ENCODE data around the gene ADGRG7. TPM values are rescaled to one million over a fixed set of nuclear protein-coding genes. Genes with fewer than 3 reads are reported as not detected.
"Not testable (repeated sequence)": the region's sequence is repeated elsewhere in the genome, so short reads cannot be mapped to it uniquely, and the experiment has no call there.

ADGRG7 gene
- total and polyA plus RNA-seq, 2 donors (not counting 1 experiment from before 2014, with no cell fraction given): not detected

DNA sequence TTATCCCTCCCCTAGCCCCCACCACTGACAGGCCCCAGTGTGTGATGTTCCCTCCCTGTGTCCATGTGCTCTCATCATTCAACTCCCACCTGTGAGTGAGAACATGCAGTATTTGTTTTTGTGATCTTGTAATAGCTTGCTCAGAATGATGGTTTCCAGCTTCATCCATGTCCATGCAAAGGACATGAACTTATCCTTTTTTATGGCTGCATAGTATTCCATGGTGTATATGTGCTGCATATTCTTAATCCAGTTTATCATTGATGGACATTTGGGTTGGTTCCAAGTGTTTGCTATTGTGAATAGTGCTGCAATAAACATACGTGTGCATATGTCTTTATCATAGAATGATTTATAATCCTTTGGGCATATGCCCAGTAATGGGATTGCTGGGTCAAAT lies 57.9 kb downstream of the ADGRG7 start:
- H3K36me3 ChIP-seq (replicated peaks in 1 of 2; ENCODE audit: control extremely low read depth in 1 of 2, control insufficient read depth in 1 of 2, extremely low read depth in 1 of 2, insufficient read depth in 2 of 2, low read length in 1 of 2); H3K27ac Mint-ChIP-seq; H3K4me3 ChIP-seq (ENCODE audit: control extremely low read depth in 1 of 5, extremely low read depth in 1 of 5, insufficient read depth in 1 of 5, low read depth in 2 of 5, low read length in 4 of 5); H3K27me3 ChIP-seq (replicated peaks in 1 of 4; ENCODE audit: control extremely low read depth in 1 of 4, control insufficient read depth in 3 of 4, insufficient read depth in 4 of 4, low read length in 3 of 4); H3K4me2 ChIP-seq (replicated peaks; ENCODE audit: low read depth, low read length, poor library complexity, severe bottlenecking); H3K79me2 ChIP-seq (ENCODE audit: control insufficient read depth, insufficient read depth, low read length); H3K9me3 ChIP-seq (ENCODE audit: control extremely low read depth in 1 of 3, control insufficient read depth in 2 of 3, insufficient read depth in 1 of 3, low read length in 2 of 3); intact Hi-C loops (cut with micrococcal nuclease); H3K27me3 Mint-ChIP-seq; H3K27ac ChIP-seq (ENCODE audit: low read length in 2 of 2); H3K4me1 ChIP-seq (ENCODE audit: control insufficient read depth in 2 of 2, insufficient read depth in 2 of 2, low read length in 2 of 2); H4K20me1 ChIP-seq (ENCODE audit: control insufficient read depth, insufficient read depth, low read length, poor library complexity, severe bottlenecking); POLR2A ChIA-PET; CTCF ChIA-PET; H3K4me3 Mint-ChIP-seq; H3K4me1 Mint-ChIP-seq; H3K9ac ChIP-seq (ENCODE audit: low read length); DNase-seq; H2AFZ ChIP-seq (ENCODE audit: insufficient read depth, low read depth, low read length, poor library complexity, severe bottlenecking); ATAC-seq (ENCODE audit: low read depth): not testable (repeated sequence)
- no CpG with 5 or more reads among the region's 1 CpG for WGBS (ENCODE audit: insufficient coverage)
- peaks cover 14% of the 10 kb centered on the region for H3K9me3 Mint-ChIP-seq (ENCODE audit: insufficient read depth)

DNA sequence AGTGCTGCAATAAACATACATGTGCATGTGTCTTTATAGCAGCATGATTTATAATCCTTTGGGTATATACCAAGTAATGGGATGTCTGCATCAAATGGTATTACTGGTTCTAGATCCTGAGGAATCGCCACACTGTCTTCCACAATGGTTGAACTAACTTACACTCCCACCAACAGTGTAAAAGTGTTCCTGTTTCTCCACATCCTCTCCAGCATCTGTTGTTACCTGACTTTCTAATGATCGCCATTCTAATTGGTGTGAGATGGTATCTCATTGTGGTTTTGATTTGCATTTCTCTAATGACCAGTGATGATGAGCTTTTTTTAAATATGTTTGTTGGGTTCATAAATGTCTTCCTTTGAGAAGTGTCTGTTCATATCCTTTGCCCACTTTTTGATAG lies 61.6 kb downstream of the ADGRG7 start:
- H3K9me3 ChIP-seq (ENCODE audit: control extremely low read depth in 1 of 3, control insufficient read depth in 2 of 3, insufficient read depth in 1 of 3, low read length in 2 of 3); H3K4me1 ChIP-seq (ENCODE audit: control insufficient read depth in 2 of 2, insufficient read depth in 2 of 2, low read length in 2 of 2); H3K4me3 Mint-ChIP-seq; H3K27me3 Mint-ChIP-seq; POLR2A ChIA-PET; CTCF ChIA-PET; H4K20me1 ChIP-seq (ENCODE audit: control insufficient read depth, insufficient read depth, low read length, poor library complexity, severe bottlenecking); intact Hi-C loops (cut with micrococcal nuclease); H3K9ac ChIP-seq (ENCODE audit: low read length); H3K4me1 Mint-ChIP-seq; H3K27ac Mint-ChIP-seq; H2AFZ ChIP-seq (ENCODE audit: insufficient read depth, low read depth, low read length, poor library complexity, severe bottlenecking); H3K79me2 ChIP-seq (ENCODE audit: control insufficient read depth, insufficient read depth, low read length); ATAC-seq (ENCODE audit: low read depth); H3K27me3 ChIP-seq (replicated peaks in 1 of 4; ENCODE audit: control extremely low read depth in 1 of 4, control insufficient read depth in 3 of 4, insufficient read depth in 4 of 4, low read length in 3 of 4); H3K27ac ChIP-seq (ENCODE audit: low read length in 2 of 2); H3K36me3 ChIP-seq (replicated peaks in 1 of 2; ENCODE audit: control extremely low read depth in 1 of 2, control insufficient read depth in 1 of 2, extremely low read depth in 1 of 2, insufficient read depth in 2 of 2, low read length in 1 of 2); H3K4me3 ChIP-seq (ENCODE audit: control extremely low read depth in 1 of 5, extremely low read depth in 1 of 5, insufficient read depth in 1 of 5, low read depth in 2 of 5, low read length in 4 of 5); H3K4me2 ChIP-seq (replicated peaks; ENCODE audit: low read depth, low read length, poor library complexity, severe bottlenecking); DNase-seq: not testable (repeated sequence)
- WGBS (ENCODE audit: insufficient coverage): no CpG with 5 or more reads among the region's 2 CpGs
- H3K9me3 Mint-ChIP-seq (ENCODE audit: insufficient read depth): peaks cover 14% of the 10 kb centered on the region

GRCh38 chr3:100681496-100681895 lies 72.1 kb downstream of the ADGRG7 start:
- POLR2A ChIA-PET: no interaction called here
- ATAC-seq (ENCODE audit: low read depth) (no peak), DNase-seq (no peak)
- H3K4me3 ChIP-seq (ENCODE audit: control extremely low read depth in 1 of 5, extremely low read depth in 1 of 5, insufficient read depth in 1 of 5, low read depth in 2 of 5, low read length in 4 of 5): no peak overlapping the region
- TF ChIP-seq, protein P1, sequence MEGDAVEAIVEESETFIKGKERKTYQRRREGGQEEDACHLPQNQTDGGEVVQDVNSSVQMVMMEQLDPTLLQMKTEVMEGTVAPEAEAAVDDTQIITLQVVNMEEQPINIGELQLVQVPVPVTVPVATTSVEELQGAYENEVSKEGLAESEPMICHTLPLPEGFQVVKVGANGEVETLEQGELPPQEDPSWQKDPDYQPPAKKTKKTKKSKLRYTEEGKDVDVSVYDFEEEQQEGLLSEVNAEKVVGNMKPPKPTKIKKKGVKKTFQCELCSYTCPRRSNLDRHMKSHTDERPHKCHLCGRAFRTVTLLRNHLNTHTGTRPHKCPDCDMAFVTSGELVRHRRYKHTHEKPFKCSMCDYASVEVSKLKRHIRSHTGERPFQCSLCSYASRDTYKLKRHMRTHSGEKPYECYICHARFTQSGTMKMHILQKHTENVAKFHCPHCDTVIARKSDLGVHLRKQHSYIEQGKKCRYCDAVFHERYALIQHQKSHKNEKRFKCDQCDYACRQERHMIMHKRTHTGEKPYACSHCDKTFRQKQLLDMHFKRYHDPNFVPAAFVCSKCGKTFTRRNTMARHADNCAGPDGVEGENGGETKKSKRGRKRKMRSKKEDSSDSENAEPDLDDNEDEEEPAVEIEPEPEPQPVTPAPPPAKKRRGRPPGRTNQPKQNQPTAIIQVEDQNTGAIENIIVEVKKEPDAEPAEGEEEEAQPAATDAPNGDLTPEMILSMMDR (IDR thresholded peaks at IDR 0.05): no peak
- TF ChIP-seq EZH2 (IDR thresholded peaks at IDR 0.05; ENCODE audit: borderline replicate concordance, insufficient read depth, low read depth, low read length, poor library complexity, severe bottlenecking): no peak
- intact Hi-C loops (cut with micrococcal nuclease): no loop called here
- H3K27me3 ChIP-seq (replicated peaks in 1 of 4; ENCODE audit: control extremely low read depth in 1 of 4, control insufficient read depth in 3 of 4, insufficient read depth in 4 of 4, low read length in 3 of 4): peaks cover 0 to 11% (median 0%) of the 10 kb centered on the region in 4 experiments
- no peak overlapping the region for H3K4me2 ChIP-seq (replicated peaks; ENCODE audit: low read depth, low read length, poor library complexity, severe bottlenecking)
- no peak overlapping the region for H3K4me3 Mint-ChIP-seq
- H3K27ac Mint-ChIP-seq: no peak overlapping the region
- no peak overlapping the region for H3K27ac ChIP-seq (ENCODE audit: low read length in 2 of 2)
- peaks cover 0 to 9% (median 0%) of the 10 kb centered on the region in 3 donors for H3K9me3 ChIP-seq (ENCODE audit: control extremely low read depth in 1 of 3, control insufficient read depth in 2 of 3, insufficient read depth in 1 of 3, low read length in 2 of 3)
- no peaks in the 10 kb centered on the region for H4K20me1 ChIP-seq (ENCODE audit: control insufficient read depth, insufficient read depth, low read length, poor library complexity, severe bottlenecking)
- H3K9ac ChIP-seq (ENCODE audit: low read length): no peak overlapping the region
- CTCF ChIA-PET: no interaction called here
- no peaks in the 10 kb centered on the region for H3K4me1 ChIP-seq (ENCODE audit: control insufficient read depth in 2 of 2, insufficient read depth in 2 of 2, low read length in 2 of 2)
- H2AFZ ChIP-seq (ENCODE audit: insufficient read depth, low read depth, low read length, poor library complexity, severe bottlenecking): no peak overlapping the region
- 100% methylated on average over 1 of the region's 1 CpG for WGBS (ENCODE audit: insufficient coverage)
- H3K9me3 Mint-ChIP-seq (ENCODE audit: insufficient read depth): no peaks in the 10 kb centered on the region
- H3K27me3 Mint-ChIP-seq: peaks cover 18% of the 10 kb centered on the region
- H3K4me1 Mint-ChIP-seq: no peaks in the 10 kb centered on the region
- H3K79me2 ChIP-seq (ENCODE audit: control insufficient read depth, insufficient read depth, low read length): no peaks in the 10 kb centered on the region
- no peaks in the 10 kb centered on the region for H3K36me3 ChIP-seq (replicated peaks in 1 of 2; ENCODE audit: control extremely low read depth in 1 of 2, control insufficient read depth in 1 of 2, extremely low read depth in 1 of 2, insufficient read depth in 2 of 2, low read length in 1 of 2)
